Calu3 (cell line): ENCODE measurements around the gene WDR11. TPM values are rescaled to one million over a fixed set of nuclear protein-coding genes. Genes with fewer than 3 reads are reported as not detected.

Experiments
- BruUV-seq: library from RNA; stranded (reverse); fragments of 400-500 nt; replicated peaks from 2 replicates; lab custom pipeline; 2021; lab: Mats Ljungman, UMichigan
- CTCF ChIA-PET: fragments of 300-600 bp; sonication (Branson Sonifier 250); formaldehyde crosslinking; loops from one replicate; lab custom pipeline; 2022; ENCODE audit warnings: antibody characterized with exemption; lab: Charles Lee
- DNase-seq: peaks from one replicate; pipeline ENCODE4 v3.0.0; 2022
- H3K27ac Mint-ChIP-seq: one replicate; pipeline ENCODE4 v1.8.0; 2022; ENCODE audit warnings: mixed read lengths; ENCODE audit not compliant: unreplicated experiment
- H3K27me3 Mint-ChIP-seq: one replicate; pipeline ENCODE4 v1.8.0; 2022; ENCODE audit warnings: mixed read lengths; ENCODE audit not compliant: unreplicated experiment
- H3K36me3 Mint-ChIP-seq: one replicate; pipeline ENCODE4 v1.8.0; 2022; ENCODE audit warnings: mild to moderate bottlenecking, moderate library complexity, mixed read lengths; ENCODE audit not compliant: insufficient read depth, unreplicated experiment
- H3K4me1 Mint-ChIP-seq: one replicate; pipeline ENCODE4 v1.8.0; 2022; ENCODE audit warnings: mild to moderate bottlenecking, low read depth, mixed read lengths; ENCODE audit not compliant: unreplicated experiment
- H3K4me3 Mint-ChIP-seq: one replicate; pipeline ENCODE4 v1.8.0; 2022; ENCODE audit warnings: mild to moderate bottlenecking, low read depth, moderate library complexity, mixed read lengths; ENCODE audit not compliant: unreplicated experiment
- H3K9me3 Mint-ChIP-seq: one replicate; pipeline ENCODE4 v1.8.0; 2022; ENCODE audit warnings: low read depth, mixed read lengths; ENCODE audit not compliant: unreplicated experiment
- intact Hi-C: fragments of 100-400 bp; cut with micrococcal nuclease; formaldehyde crosslinking; loops from one replicate; pipeline ENCODE4 v1.10.0; 2022; ENCODE audit not compliant: unreplicated experiment
- total RNA-seq: library from RNA; stranded (reverse); gene quantifications from 2 replicates; pipeline ENCODE4 v1.2.3, GENCODE V29; 2022
- TF ChIP-seq, protein P1 (sequence below): fragments of 200-600 bp; IDR thresholded peaks from one replicate; pipeline ENCODE4 v1.8.0; 2022; ENCODE audit warnings: antibody characterized with exemption; ENCODE audit not compliant: unreplicated experiment

Gene WDR11
- total RNA-seq, 1 experiment from 2014 or later, result 33.5 TPM

DNA sequence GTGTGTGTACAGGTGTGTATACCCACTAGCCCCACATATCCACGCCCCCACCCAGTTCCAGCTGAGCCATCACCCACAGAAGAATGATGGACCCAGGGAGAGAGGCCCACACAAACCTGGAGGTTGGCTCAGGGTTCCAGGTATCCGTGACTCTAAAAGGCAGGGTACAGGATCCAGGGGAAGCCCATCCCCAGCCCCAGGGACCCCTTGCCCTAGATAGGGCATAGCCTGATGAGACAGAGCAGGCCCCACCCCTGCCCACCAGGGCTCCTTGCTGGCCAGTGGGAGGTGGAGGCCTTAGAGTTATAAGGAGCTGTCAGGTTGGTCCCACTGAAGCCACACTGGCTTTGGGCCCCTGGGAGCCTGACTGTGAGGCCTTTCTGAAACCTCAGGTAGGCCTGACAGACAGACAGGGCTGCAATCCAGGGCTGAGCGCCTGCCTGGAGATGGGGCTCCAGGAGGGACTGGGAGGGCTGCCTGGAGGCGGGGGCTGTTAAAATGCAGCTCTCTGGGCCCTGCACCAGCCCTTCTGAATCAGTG, 93.5 kb downstream of the WDR11 start:
- DNase-seq, result no peak
- intact Hi-C loops, result loop anchor here (5.0 kb wide), 2 partner anchors 663 to 958 kb away; no protein-coding TSS in a partner anchor
- Mint-ChIP-seq H3K9me3 (no peaks in the 10 kb centered on the region), H3K27ac (no peak overlapping the region), H3K4me3 (no peak overlapping the region), H3K27me3 (no peaks in the 10 kb centered on the region), H3K36me3 (no peaks in the 10 kb centered on the region), H3K4me1 (peaks cover 20% of the 10 kb centered on the region)
- no TSS peak for BruUV-seq
- CTCF ChIA-PET, result no interaction called here
- TF ChIP-seq, protein P1, sequence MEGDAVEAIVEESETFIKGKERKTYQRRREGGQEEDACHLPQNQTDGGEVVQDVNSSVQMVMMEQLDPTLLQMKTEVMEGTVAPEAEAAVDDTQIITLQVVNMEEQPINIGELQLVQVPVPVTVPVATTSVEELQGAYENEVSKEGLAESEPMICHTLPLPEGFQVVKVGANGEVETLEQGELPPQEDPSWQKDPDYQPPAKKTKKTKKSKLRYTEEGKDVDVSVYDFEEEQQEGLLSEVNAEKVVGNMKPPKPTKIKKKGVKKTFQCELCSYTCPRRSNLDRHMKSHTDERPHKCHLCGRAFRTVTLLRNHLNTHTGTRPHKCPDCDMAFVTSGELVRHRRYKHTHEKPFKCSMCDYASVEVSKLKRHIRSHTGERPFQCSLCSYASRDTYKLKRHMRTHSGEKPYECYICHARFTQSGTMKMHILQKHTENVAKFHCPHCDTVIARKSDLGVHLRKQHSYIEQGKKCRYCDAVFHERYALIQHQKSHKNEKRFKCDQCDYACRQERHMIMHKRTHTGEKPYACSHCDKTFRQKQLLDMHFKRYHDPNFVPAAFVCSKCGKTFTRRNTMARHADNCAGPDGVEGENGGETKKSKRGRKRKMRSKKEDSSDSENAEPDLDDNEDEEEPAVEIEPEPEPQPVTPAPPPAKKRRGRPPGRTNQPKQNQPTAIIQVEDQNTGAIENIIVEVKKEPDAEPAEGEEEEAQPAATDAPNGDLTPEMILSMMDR, result no peak

- no TSS peak for BruUV-seq
- no peak for DNase-seq
- TF ChIP-seq, protein P1, result no peak
- CTCF ChIA-PET, result no interaction called here
- Mint-ChIP-seq H3K27me3 (no peaks in the 10 kb centered on the region), H3K27ac (no peak overlapping the region), H3K4me3 (no peak overlapping the region), H3K36me3 (no peaks in the 10 kb centered on the region), H3K9me3 (no peaks in the 10 kb centered on the region), H3K4me1 (peaks cover 20% of the 10 kb centered on the region)
- intact Hi-C loops, result no loop called here
Measured at GRCh38 chr10:120945182-120945581, 94.0 kb downstream of the WDR11 start.

DNA sequence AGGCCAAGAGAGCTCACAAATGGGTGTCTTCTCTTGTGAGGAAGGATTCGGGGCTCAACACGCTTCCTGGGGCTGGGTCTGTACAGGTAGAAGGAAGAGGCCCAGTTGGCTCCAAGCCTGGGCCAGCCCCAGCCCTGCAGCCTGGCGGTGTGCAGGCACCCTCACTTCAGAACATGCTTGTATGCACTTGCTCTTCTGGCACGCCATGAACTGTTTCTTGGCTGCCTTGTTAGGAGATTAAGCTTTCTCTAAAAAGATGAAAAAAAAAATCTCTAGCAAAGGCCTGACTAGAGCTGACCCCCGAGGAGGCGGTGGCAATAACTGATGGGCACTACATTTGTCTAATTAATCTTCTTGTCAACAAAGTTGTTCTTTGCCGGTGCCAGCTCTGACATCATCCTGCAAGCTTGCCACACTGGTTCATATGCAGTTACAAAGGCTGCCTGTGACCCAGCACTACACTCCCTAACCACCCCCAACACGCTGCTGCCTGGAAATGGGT, 94.7 kb downstream of the WDR11 start:
- Mint-ChIP-seq H3K9me3 (no peaks in the 10 kb centered on the region), H3K27me3 (no peaks in the 10 kb centered on the region), H3K27ac (no peak overlapping the region), H3K4me3 (no peak overlapping the region), H3K36me3 (no peaks in the 10 kb centered on the region), H3K4me1 (peaks cover 20% of the 10 kb centered on the region)
- peak; percentile 37 for DNase-seq
- no TSS peak for BruUV-seq
- TF ChIP-seq, protein P1, result no peak
- intact Hi-C loops, result no loop called here
- CTCF ChIA-PET, result interaction anchor here (0.9 kb wide), 1 partner anchor 52 kb away, joined by 3 read pairs; no protein-coding TSS in a partner anchor

DNA sequence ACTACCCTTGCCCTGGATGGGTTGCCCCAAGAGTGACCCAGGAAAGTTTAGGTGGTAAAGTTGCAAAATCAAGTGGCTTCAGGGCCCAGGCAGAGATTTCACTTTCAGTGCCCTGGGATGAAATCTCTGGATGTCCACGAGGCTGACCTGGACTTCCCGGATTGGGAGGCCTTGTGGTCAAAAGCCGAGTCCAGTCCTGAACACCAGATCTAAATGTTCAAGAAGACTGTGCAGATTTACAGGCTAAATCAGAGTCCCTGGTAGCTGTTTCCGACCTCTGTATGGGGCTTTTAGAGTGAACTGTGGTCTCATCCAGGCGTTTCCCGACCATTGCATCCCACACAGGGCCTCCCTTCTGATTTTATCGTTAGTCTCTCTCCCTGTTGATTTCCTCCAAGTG, 95.3 kb downstream of the WDR11 start:
- TF ChIP-seq, protein P1, result no peak
- CTCF ChIA-PET, result interaction anchor here (0.9 kb wide), 1 partner anchor 51 kb away, joined by 3 read pairs; no protein-coding TSS in a partner anchor
- BruUV-seq, result no TSS peak
- intact Hi-C loops, result no loop called here
- Mint-ChIP-seq H3K27me3 (no peaks in the 10 kb centered on the region), H3K4me3 (no peak overlapping the region), H3K4me1 (peaks cover 20% of the 10 kb centered on the region), H3K9me3 (no peaks in the 10 kb centered on the region), H3K27ac (no peak overlapping the region), H3K36me3 (no peaks in the 10 kb centered on the region)
- no peak for DNase-seq
